ENCODE measurements around the gene INPP5D.

INPP5D gene

GRCh38 chr2:233208382-233209116 is 148.4 kb downstream of the INPP5D start:
- DNase-seq (ENCODE audit: low read depth in 2 of 2): no peak

GRCh38 chr2:233209117-233209532 is 149.0 kb downstream of the INPP5D start:
- DNase-seq (ENCODE audit: low read depth in 2 of 2): no peak

- DNase-seq (ENCODE audit: low read depth in 2 of 2): no peak
Observed at GRCh38 chr2:233209533-233210171, 149.5 kb downstream of the INPP5D start.

- no peak for DNase-seq (ENCODE audit: low read depth in 2 of 2)
Observed at GRCh38 chr2:233210281-233210680, 150.1 kb downstream of the INPP5D start.

- no peak for DNase-seq (ENCODE audit: low read depth in 2 of 2)
Observed at GRCh38 chr2:233210843-233211547, 150.9 kb downstream of the INPP5D start.

GRCh38 chr2:233211548-233211895 is 151.4 kb downstream of the INPP5D start:
- DNase-seq (ENCODE audit: low read depth in 2 of 2): no peak

GRCh38 chr2:233213011-233213410 is 152.9 kb downstream of the INPP5D start:
- DNase-seq (ENCODE audit: low read depth in 2 of 2): no peak

GRCh38 chr2:233213975-233214374 is 153.8 kb downstream of the INPP5D start:
- DNase-seq (ENCODE audit: low read depth in 2 of 2): no peak

- no peak for DNase-seq (ENCODE audit: low read depth in 2 of 2)
Observed at GRCh38 chr2:233217892-233218377, 157.8 kb downstream of the INPP5D start.

GRCh38 chr2:233218836-233219235 is 158.7 kb downstream of the INPP5D start:
- no peak for DNase-seq (ENCODE audit: low read depth in 2 of 2)

- DNase-seq (ENCODE audit: low read depth in 2 of 2): no peak
Observed at GRCh38 chr2:233219848-233220247, 159.7 kb downstream of the INPP5D start.

GRCh38 chr2:233221378-233222063 is 161.4 kb downstream of the INPP5D start:
- no peak for DNase-seq (ENCODE audit: low read depth in 2 of 2)

- DNase-seq (ENCODE audit: low read depth in 2 of 2): no peak
Observed at GRCh38 chr2:233223059-233223894, 163.1 kb downstream of the INPP5D start.

- no peak for DNase-seq (ENCODE audit: low read depth in 2 of 2)
Observed at GRCh38 chr2:233225230-233226068, 165.3 kb downstream of the INPP5D start.

- DNase-seq (ENCODE audit: low read depth in 2 of 2): no peak
Observed at GRCh38 chr2:233226511-233227031, 166.4 kb downstream of the INPP5D start.

GRCh38 chr2:233227346-233227978 is 167.3 kb downstream of the INPP5D start:
- no peak for DNase-seq (ENCODE audit: low read depth in 2 of 2)

- no peak for DNase-seq (ENCODE audit: low read depth in 2 of 2)
Observed at GRCh38 chr2:233228376-233228775, 168.2 kb downstream of the INPP5D start.

- DNase-seq (ENCODE audit: low read depth in 2 of 2): no peak
Observed at GRCh38 chr2:233233618-233234230, 173.6 kb downstream of the INPP5D start.

- DNase-seq (ENCODE audit: low read depth in 2 of 2): no peak
Observed at GRCh38 chr2:233234264-233234663, 174.1 kb downstream of the INPP5D start.

All from stimulated activated CD8-positive, alpha-beta memory T cell treated with anti-CD3 and anti-CD28 coated beads, Interleukin-7, amount 100 ng/mL, for 1 hour (primary cell).